ENCODE measurements around the gene ZNF804B.

GRCh38 chr7:89377219-89377618, 617.7 kb downstream of the ZNF804B start:
- TF ChIP-seq TAF1 (conservative IDR thresholded peaks at IDR 0.05) (no peak), RAD21 (IDR thresholded peaks at IDR 0.05) (no peak)

Measured in liver (tissue), 2 donors.